NCI-H774 (cell line): ENCODE data around the gene CADM3.

Experiments used
- DNase-seq: peaks from one replicate; lab custom pipeline; 2025; lab: John Stamatoyannopoulos, UW

Gene CADM3

GRCh38 chr1:159171254-159171687, at the start of gene CADM3:
Gene CADM3 (plus strand): TSS chr1:159171615. CDS start chr1:159171766, 151 bp downstream.
- no peak for DNase-seq

GRCh38 chr1:159122005-159122621, 49.3 kb upstream of the CADM3 start:
- no peak for DNase-seq

GRCh38 chr1:159123587-159123986, 47.8 kb upstream of the CADM3 start:
- DNase-seq = no peak

- peak; percentile 8 for DNase-seq
Measured at GRCh38 chr1:159132271-159132881, 39.0 kb upstream of the CADM3 start.

- DNase-seq = no peak
Measured at GRCh38 chr1:159140474-159140873, 30.9 kb upstream of the CADM3 start.

- DNase-seq = peak; percentile 53
Measured at GRCh38 chr1:159141584-159142390, 29.6 kb upstream of the CADM3 start.

GRCh38 chr1:159142391-159142663, 29.1 kb upstream of the CADM3 start:
- no peak for DNase-seq

GRCh38 chr1:159142726-159143510, 28.5 kb upstream of the CADM3 start:
- no peak for DNase-seq

GRCh38 chr1:159144571-159144970, 26.8 kb upstream of the CADM3 start:
- DNase-seq = no peak

GRCh38 chr1:159146980-159147379, 24.4 kb upstream of the CADM3 start:
- DNase-seq = no peak

- DNase-seq = no peak
Measured at GRCh38 chr1:159152031-159152430, 19.4 kb upstream of the CADM3 start.

- peak; percentile 50 for DNase-seq
Measured at GRCh38 chr1:159161001-159161718, 10.3 kb upstream of the CADM3 start.

GRCh38 chr1:159161719-159162026, 9.7 kb upstream of the CADM3 start:
- no peak for DNase-seq

- DNase-seq = no peak
Measured at GRCh38 chr1:159162516-159163265, 8.7 kb upstream of the CADM3 start.

GRCh38 chr1:159163614-159164228, 7.7 kb upstream of the CADM3 start:
- no peak for DNase-seq

- no peak for DNase-seq
Measured at GRCh38 chr1:159168043-159168442, 3.4 kb upstream of the CADM3 start.

GRCh38 chr1:159170639-159171038, 776 bp upstream of the CADM3 start:
- DNase-seq = no peak

GRCh38 chr1:159171688-159172501, 480 bp downstream of the CADM3 start:
- no peak for DNase-seq

- no peak for DNase-seq
Measured at GRCh38 chr1:159172614-159173291, 1.3 kb downstream of the CADM3 start.
